DND-41 (cell line): Measurements from ENCODE around the gene EYS.

Experiments used
- ATAC-seq: fragments of 200-7000 bp; cut with Tn5 transposase; 3 replicates; pipeline ENCODE4 v1.9.1; 2021; ENCODE audit warnings: low read depth; ENCODE audit not compliant: insufficient read depth
- DNase-seq: peaks from one replicate; pipeline ENCODE4 v3.0.0-alpha.2; 2020
- H2AFZ ChIP-seq: 2 replicates; pipeline ENCODE4 v1.6.0; 2012; ENCODE audit warnings: low read depth, low read length
- H3K27ac ChIP-seq: 2 replicates; pipeline ENCODE4 v1.5.1; 2012; ENCODE audit warnings: low read length, inconsistent platforms
- H3K27me3 ChIP-seq: fragments of 200-600 bp; sonication (generic); 2 replicates; pipeline ENCODE4 v1.6.0; 2012; ENCODE audit warnings: low read length, mild to moderate bottlenecking, inconsistent platforms; ENCODE audit not compliant: insufficient read depth, poor library complexity
- H3K36me3 ChIP-seq: 2 replicates; pipeline ENCODE4 v1.5.1; 2012; ENCODE audit warnings: low read length, inconsistent platforms; ENCODE audit not compliant: insufficient read depth
- H3K4me1 ChIP-seq: 2 replicates; pipeline ENCODE4 v1.5.1; 2012; ENCODE audit warnings: mild to moderate bottlenecking, low read length; ENCODE audit not compliant: insufficient read depth
- H3K4me2 ChIP-seq: 2 replicates; pipeline ENCODE4 v1.6.0; 2012; ENCODE audit warnings: mild to moderate bottlenecking, moderate library complexity, low read length, inconsistent platforms; ENCODE audit not compliant: insufficient read depth
- H3K4me3 ChIP-seq, 2 experiments: fragments of 200-600 bp in 1 of 2; shearing (Covaris generic) in 1 of 2; 2 replicates each; pipeline ENCODE4 v1.5.1; 2012 to 2016; ENCODE audit warnings: inconsistent platforms in 2 of 2, low read length in 2 of 2, mild to moderate bottlenecking in 2 of 2, low read depth in 1 of 2, moderate library complexity in 1 of 2
- H3K79me2 ChIP-seq: 2 replicates; pipeline ENCODE4 v1.6.0; 2012; ENCODE audit warnings: low read length, inconsistent platforms; ENCODE audit not compliant: insufficient read depth
- H3K9ac ChIP-seq: 2 replicates; pipeline ENCODE4 v1.6.0; 2012; ENCODE audit warnings: low read depth, mild to moderate bottlenecking, inconsistent platforms, low read length, moderate library complexity
- H3K9me3 ChIP-seq: 2 replicates; pipeline ENCODE4 v1.5.1; 2012; ENCODE audit warnings: low read length, moderate library complexity, mild to moderate bottlenecking, inconsistent platforms; ENCODE audit not compliant: insufficient read depth, severe bottlenecking
- H4K20me1 ChIP-seq: 2 replicates; pipeline ENCODE4 v1.6.0; 2012; ENCODE audit warnings: low read length; ENCODE audit not compliant: insufficient read depth
- EZH2 ChIP-seq: IDR thresholded peaks from 3 replicates; pipeline ENCODE4 v1.6.1; 2012; ENCODE audit warnings: borderline replicate concordance, low read depth, mild to moderate bottlenecking, moderate library complexity, low read length, inconsistent platforms; ENCODE audit not compliant: severe bottlenecking
- TF ChIP-seq, protein P1 (sequence below): IDR thresholded peaks from 2 replicates; pipeline ENCODE4 v1.5.1; 2012; ENCODE audit warnings: borderline replicate concordance, low read length, moderate library complexity, mild to moderate bottlenecking; ENCODE audit not compliant: poor library complexity, severe bottlenecking; ENCODE audit errors: extremely low read depth

EYS gene

DNA sequence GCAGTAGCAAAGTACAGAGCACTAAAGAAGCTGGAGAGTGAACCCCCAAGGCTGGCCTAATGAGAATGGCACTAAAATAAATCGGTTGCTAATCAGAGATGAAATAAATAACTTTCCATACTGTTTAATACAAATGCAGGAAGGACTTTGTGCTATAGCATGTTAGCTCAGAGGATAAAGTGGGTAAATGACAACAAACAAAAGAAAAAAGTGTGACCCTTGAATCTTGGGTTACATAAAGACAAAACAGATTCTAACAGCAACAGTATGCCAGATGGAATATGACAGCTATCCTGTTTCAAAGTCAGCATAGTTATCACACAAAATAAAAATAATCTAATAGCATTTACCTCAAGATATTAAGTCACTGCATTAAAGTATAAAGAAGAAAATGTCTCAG is 1448.7 kb downstream of the EYS start:
- H2AFZ ChIP-seq: no peak overlapping the region
- H3K27me3 ChIP-seq: no peaks in the 10 kb centered on the region
- ATAC-seq: no peak
- no peaks in the 10 kb centered on the region for H4K20me1 ChIP-seq
- no peaks in the 10 kb centered on the region for H3K9me3 ChIP-seq
- DNase-seq: no peak
- H3K36me3 ChIP-seq: no peaks in the 10 kb centered on the region
- no peaks in the 10 kb centered on the region for H3K4me1 ChIP-seq
- no peak overlapping the region for H3K4me3 ChIP-seq
- H3K9ac ChIP-seq: no peak overlapping the region
- TF ChIP-seq, protein P1, sequence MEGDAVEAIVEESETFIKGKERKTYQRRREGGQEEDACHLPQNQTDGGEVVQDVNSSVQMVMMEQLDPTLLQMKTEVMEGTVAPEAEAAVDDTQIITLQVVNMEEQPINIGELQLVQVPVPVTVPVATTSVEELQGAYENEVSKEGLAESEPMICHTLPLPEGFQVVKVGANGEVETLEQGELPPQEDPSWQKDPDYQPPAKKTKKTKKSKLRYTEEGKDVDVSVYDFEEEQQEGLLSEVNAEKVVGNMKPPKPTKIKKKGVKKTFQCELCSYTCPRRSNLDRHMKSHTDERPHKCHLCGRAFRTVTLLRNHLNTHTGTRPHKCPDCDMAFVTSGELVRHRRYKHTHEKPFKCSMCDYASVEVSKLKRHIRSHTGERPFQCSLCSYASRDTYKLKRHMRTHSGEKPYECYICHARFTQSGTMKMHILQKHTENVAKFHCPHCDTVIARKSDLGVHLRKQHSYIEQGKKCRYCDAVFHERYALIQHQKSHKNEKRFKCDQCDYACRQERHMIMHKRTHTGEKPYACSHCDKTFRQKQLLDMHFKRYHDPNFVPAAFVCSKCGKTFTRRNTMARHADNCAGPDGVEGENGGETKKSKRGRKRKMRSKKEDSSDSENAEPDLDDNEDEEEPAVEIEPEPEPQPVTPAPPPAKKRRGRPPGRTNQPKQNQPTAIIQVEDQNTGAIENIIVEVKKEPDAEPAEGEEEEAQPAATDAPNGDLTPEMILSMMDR: no peak
- TF ChIP-seq EZH2: no peak
- H3K79me2 ChIP-seq: no peaks in the 10 kb centered on the region
- no peak overlapping the region for H3K27ac ChIP-seq
- H3K4me2 ChIP-seq: no peak overlapping the region

DNA sequence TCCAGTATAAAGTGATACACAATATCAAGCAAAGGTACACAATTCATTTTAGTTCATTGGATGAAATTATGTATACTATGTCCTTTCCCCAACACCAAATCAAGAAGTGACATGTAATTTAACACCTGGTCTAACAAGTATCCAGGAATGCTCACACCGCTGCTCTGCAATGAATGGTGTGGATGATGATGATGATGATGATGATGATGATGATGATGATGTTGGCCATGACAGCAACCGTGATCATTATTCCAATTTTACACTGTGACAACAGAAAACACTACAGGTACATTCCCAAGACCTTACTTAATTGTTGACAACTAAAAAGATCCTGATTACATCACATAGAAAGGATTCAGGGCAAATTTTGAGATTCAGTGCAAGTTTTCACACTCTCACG is 1449.4 kb downstream of the EYS start:
- DNase-seq (no peak), ATAC-seq (no peak)
- no peak overlapping the region for H3K4me3 ChIP-seq
- no peaks in the 10 kb centered on the region for H3K4me1 ChIP-seq
- TF ChIP-seq, protein P1: no peak
- no peak for TF ChIP-seq EZH2
- no peaks in the 10 kb centered on the region for H3K9me3 ChIP-seq
- no peak overlapping the region for H2AFZ ChIP-seq
- H3K9ac ChIP-seq: no peak overlapping the region
- H3K36me3 ChIP-seq: no peaks in the 10 kb centered on the region
- no peaks in the 10 kb centered on the region for H4K20me1 ChIP-seq
- no peaks in the 10 kb centered on the region for H3K79me2 ChIP-seq
- H3K27me3 ChIP-seq: no peaks in the 10 kb centered on the region
- H3K4me2 ChIP-seq: no peak overlapping the region
- H3K27ac ChIP-seq: no peak overlapping the region

DNA sequence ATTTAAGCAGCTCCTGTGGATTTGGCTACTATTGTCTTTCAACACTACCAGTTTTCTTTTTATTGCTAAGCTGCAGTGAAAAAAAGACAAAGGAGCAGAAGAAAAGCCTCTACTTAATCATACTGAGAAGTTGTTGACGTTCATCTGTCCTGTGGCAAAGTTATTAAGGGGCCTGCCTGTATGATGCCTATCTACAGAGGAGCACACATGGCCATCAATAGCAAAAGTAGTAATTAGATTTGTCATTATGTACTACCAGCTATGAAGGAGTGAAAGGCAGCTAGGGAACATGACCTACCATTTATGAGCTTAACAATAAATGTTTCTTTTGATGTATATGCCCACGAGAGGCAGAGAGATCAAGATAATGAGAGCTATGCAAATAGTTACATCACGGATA is 1450.5 kb downstream of the EYS start:
- H3K79me2 ChIP-seq: no peaks in the 10 kb centered on the region
- ATAC-seq (no peak), DNase-seq (no peak)
- H3K36me3 ChIP-seq: no peaks in the 10 kb centered on the region
- no peak overlapping the region for H3K4me2 ChIP-seq
- H4K20me1 ChIP-seq: no peaks in the 10 kb centered on the region
- H3K9ac ChIP-seq: no peak overlapping the region
- H3K27me3 ChIP-seq: no peaks in the 10 kb centered on the region
- no peak overlapping the region for H3K27ac ChIP-seq
- H3K4me1 ChIP-seq: no peaks in the 10 kb centered on the region
- no peak overlapping the region for H2AFZ ChIP-seq
- TF ChIP-seq EZH2: no peak
- TF ChIP-seq, protein P1: no peak
- no peaks in the 10 kb centered on the region for H3K9me3 ChIP-seq
- H3K4me3 ChIP-seq: no peak overlapping the region

DNA sequence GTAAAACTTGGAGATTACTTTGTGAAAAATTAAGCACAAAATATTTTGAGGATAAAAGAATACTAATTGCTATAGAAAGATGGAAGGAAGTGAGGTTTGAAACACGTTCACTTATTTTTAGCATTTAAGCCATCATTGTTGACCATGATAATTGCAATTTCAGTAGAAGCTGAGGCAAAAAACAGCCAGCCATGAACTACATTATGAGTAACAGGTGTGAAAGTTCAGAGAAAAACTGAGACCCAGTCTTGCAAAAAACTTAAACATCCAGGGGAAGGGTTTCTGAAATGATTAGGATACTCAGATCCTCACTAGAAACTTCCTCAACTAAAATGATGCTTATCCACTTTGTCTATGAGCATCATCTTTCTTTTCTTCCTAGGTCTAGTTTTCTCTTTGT is 1452.0 kb downstream of the EYS start:
- ATAC-seq (no peak), DNase-seq (no peak)
- no peak overlapping the region for H3K9ac ChIP-seq
- TF ChIP-seq EZH2: no peak
- TF ChIP-seq, protein P1: no peak
- H3K36me3 ChIP-seq: no peaks in the 10 kb centered on the region
- H2AFZ ChIP-seq: no peak overlapping the region
- H3K4me1 ChIP-seq: no peaks in the 10 kb centered on the region
- H3K9me3 ChIP-seq: no peaks in the 10 kb centered on the region
- H3K27me3 ChIP-seq: no peaks in the 10 kb centered on the region
- H3K27ac ChIP-seq: no peak overlapping the region
- H3K79me2 ChIP-seq: no peaks in the 10 kb centered on the region
- H3K4me2 ChIP-seq: no peak overlapping the region
- H3K4me3 ChIP-seq: no peak overlapping the region
- H4K20me1 ChIP-seq: no peaks in the 10 kb centered on the region
